Naive B cell (primary cell): ENCODE measurements around the gene GLG1. TPM values are rescaled to one million over a fixed set of nuclear protein-coding genes. Genes with fewer than 3 reads are reported as not detected.
"Not testable (repeated sequence)": the region's sequence is repeated elsewhere in the genome, so short reads cannot be mapped to it uniquely, and the experiment has no call there.

Experiments used
- ATAC-seq, 2 donors: fragments of 150-1000 bp; cut with Tn5 transposase; 2 replicates each; pipeline ENCODE4 v1.10.0; 2021; ENCODE audit warnings: low read depth in 2 of 2, mild to moderate bottlenecking in 2 of 2, moderate library complexity in 2 of 2
- DNase-seq: peaks from one replicate; pipeline ENCODE4 v3.0.0; 2022
- H3K27ac Mint-ChIP-seq, 6 donors: one replicate each; pipeline ENCODE4 v1.8.0; 2020 to 2022; ENCODE audit warnings: mild to moderate bottlenecking in 6 of 6, mixed read lengths in 6 of 6, moderate library complexity in 5 of 6, inconsistent platforms in 2 of 6
- H3K27me3 Mint-ChIP-seq, 3 donors: one replicate each; pipeline ENCODE4 v1.8.0; 2021 to 2022; ENCODE audit warnings: mixed read lengths in 3 of 3, mild to moderate bottlenecking in 1 of 3
- H3K36me3 Mint-ChIP-seq, 2 donors: one replicate each; pipeline ENCODE4 v1.8.0; 2020 to 2022; ENCODE audit warnings: mixed read lengths in 2 of 2, inconsistent platforms in 1 of 2, mild to moderate bottlenecking in 1 of 2
- H3K4me1 Mint-ChIP-seq, 3 donors: one replicate each; pipeline ENCODE4 v1.8.0; 2020 to 2022; ENCODE audit warnings: mixed read lengths in 3 of 3, inconsistent platforms in 1 of 3, mild to moderate bottlenecking in 1 of 3, moderate library complexity in 1 of 3
- H3K4me3 Mint-ChIP-seq, 8 donors: one replicate each; pipeline ENCODE4 v1.8.0; 2020 to 2022; ENCODE audit warnings: mild to moderate bottlenecking in 8 of 8, mixed read lengths in 8 of 8, moderate library complexity in 8 of 8, inconsistent platforms in 2 of 8
- H3K9me3 Mint-ChIP-seq, 7 donors: one replicate each; pipeline ENCODE4 v1.8.0; 2020 to 2022; ENCODE audit warnings: mixed read lengths in 7 of 7, mild to moderate bottlenecking in 5 of 7, inconsistent platforms in 2 of 7, moderate library complexity in 1 of 7
- polyA plus RNA-seq, 6 donors: library from polyadenylated mRNA; unstranded; fragments of 300-500 nt; fragmentation: Illumina TruSeq; gene quantifications; one replicate each; pipeline ENCODE4 v1.2.3, GENCODE V29; 2021; ENCODE audit warnings: low read depth in 6 of 6

The GLG1 gene
- polyA plus RNA-seq, 6 donors from 2014 or later: 71.4 to 112 (median 94.1) TPM

DNA sequence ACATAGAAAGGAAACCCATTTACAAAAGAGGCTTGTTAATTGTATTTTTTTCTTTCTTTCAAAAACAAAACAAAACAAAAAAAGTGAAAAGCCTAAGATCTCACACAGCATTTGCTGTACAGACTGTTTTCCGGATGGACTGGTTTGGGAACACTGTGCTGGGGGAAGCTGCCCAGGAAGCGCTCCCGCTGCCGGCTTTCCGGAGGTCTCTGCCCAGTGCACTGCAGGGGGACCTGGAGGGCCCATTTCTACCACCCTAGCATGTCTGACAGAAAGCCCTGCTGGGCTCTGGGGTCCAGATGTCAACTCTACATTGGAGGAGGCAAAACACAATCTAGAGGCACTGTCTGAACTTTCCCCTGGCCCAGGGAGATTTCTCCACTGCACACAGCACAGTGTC, 159.3 kb downstream of the GLG1 start:
- Mint-ChIP-seq H3K36me3 (peaks cover 10 to 17% of the 10 kb centered on the region in 2 donors), H3K4me3 (no peak overlapping the region), H3K4me1 (peaks cover 6 to 9% (median 8%) of the 10 kb centered on the region in 3 donors), H3K27me3 (no peaks in the 10 kb centered on the region), H3K27ac (no peak overlapping the region), H3K9me3 (no peaks in the 10 kb centered on the region)
- DNase-seq (no peak), ATAC-seq (no peak)

DNA sequence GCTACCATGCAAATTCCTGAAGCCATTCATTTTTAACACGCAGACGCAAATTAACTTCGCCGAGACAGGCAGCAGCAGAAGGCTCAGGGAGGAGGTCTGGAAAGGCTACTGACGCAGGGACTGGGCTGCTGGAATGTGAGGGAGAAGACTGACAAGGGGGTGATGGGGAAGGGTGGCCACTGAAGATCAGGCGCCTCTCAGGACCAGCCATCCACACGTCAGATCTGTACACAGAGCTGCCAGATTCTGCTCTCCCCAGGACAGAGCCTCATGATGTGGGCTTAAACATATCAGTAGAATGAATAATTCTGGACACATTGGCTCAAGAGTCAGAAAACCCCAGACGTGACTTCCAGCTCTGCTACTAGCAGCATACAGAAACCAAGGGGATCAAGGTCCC, 160.0 kb downstream of the GLG1 start:
- H3K4me1 Mint-ChIP-seq: peaks cover 0 to 2% (median 1%) of the 10 kb centered on the region in 3 donors
- H3K27ac Mint-ChIP-seq: no peak overlapping the region
- H3K36me3 Mint-ChIP-seq: peaks cover 4 to 10% of the 10 kb centered on the region in 2 donors
- peak overlapping the region in 1 of 8 donors; percentile 32 for H3K4me3 Mint-ChIP-seq
- DNase-seq (no peak), ATAC-seq (no peak)
- H3K9me3 Mint-ChIP-seq: no peaks in the 10 kb centered on the region
- H3K27me3 Mint-ChIP-seq: no peaks in the 10 kb centered on the region

GRCh38 chr16:74443624-74444346, 163.1 kb downstream of the GLG1 start:
- not testable (repeated sequence) for H3K4me3 Mint-ChIP-seq, DNase-seq, H3K4me1 Mint-ChIP-seq, H3K27ac Mint-ChIP-seq, H3K27me3 Mint-ChIP-seq, H3K36me3 Mint-ChIP-seq, ATAC-seq, H3K9me3 Mint-ChIP-seq

GRCh38 chr16:74439685-74440084, 167.2 kb downstream of the GLG1 start:
- no peak overlapping the region for H3K27ac Mint-ChIP-seq
- no peak overlapping the region for H3K4me3 Mint-ChIP-seq
- ATAC-seq: no peak

DNA sequence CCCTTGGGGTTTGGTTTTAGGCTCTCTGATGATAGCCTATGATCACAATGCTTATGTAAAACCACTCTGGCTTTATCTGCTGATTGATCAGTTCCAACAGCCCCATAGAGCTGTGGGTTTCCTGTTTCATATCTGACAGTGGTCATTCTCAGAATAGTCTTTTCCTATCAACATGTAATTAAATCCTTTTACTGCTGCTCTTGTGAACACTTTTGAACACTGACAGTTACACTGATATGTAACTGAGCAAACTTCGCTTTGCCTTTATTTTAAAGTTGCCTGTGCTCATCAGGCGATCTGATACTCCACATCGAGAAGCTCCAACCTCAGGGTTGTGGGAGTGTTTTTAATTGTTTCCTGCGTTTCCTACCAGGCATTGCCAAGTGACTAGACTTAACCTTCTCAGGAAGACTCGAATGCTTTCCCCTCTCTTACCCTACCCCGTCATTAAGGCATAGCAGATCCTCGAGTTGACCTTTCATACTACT, 168.4 kb downstream of the GLG1 start:
- peak overlapping the region in 1 of 6 donors; percentile 40 for H3K27ac Mint-ChIP-seq
- no peak overlapping the region for H3K4me3 Mint-ChIP-seq
- no peak for DNase-seq

More at GRCh38 chr16:74439685-74440084, 167.2 kb downstream of the GLG1 start:
- peaks cover 0 to 5% of the 10 kb centered on the region in 2 donors for H3K36me3 Mint-ChIP-seq
- H3K9me3 Mint-ChIP-seq: peaks cover 0 to 12% (median 6%) of the 10 kb centered on the region in 7 donors
- no peak for DNase-seq
- H3K4me1 Mint-ChIP-seq: no peaks in the 10 kb centered on the region
- H3K27me3 Mint-ChIP-seq: no peaks in the 10 kb centered on the region

DNA sequence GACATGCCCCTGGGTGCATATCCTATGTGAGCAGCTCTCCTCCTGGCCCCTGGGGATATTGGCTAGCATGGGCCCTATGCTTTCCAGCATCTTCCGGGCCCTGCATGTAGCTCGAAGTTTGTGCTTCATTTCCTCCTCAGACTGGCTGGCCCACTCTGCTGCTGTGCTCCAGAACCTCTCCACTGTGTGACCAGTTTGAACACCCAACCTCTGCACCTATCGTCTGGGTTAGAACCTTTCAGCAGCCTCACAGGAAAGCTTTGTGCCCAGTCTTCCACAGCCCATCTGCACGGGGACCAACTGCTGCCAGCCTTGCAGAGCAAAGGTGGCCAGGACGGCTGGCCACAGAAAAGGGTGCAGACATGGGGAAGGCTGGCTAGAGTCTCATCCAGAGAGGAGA, 175.4 kb downstream of the GLG1 start:
- Mint-ChIP-seq H3K36me3 (no peaks in the 10 kb centered on the region), H3K27me3 (no peaks in the 10 kb centered on the region), H3K4me3 (no peak overlapping the region), H3K4me1 (peaks cover 0 to 2% (median 0%) of the 10 kb centered on the region in 3 donors), H3K9me3 (peaks cover 0 to 17% (median 6%) of the 10 kb centered on the region in 7 donors), H3K27ac (no peak overlapping the region)
- DNase-seq (no peak), ATAC-seq (no peak)

More for the DNA sequence above, 168.4 kb downstream of the GLG1 start:
- Mint-ChIP-seq H3K9me3 (peaks cover 0 to 18% (median 6%) of the 10 kb centered on the region in 7 donors), H3K36me3 (peaks cover 0 to 5% of the 10 kb centered on the region in 2 donors), H3K4me1 (no peaks in the 10 kb centered on the region), H3K27me3 (no peaks in the 10 kb centered on the region)
- no peak for ATAC-seq

- H3K36me3 Mint-ChIP-seq, H3K9me3 Mint-ChIP-seq, H3K4me3 Mint-ChIP-seq, H3K4me1 Mint-ChIP-seq, H3K27me3 Mint-ChIP-seq: not testable (repeated sequence)
- ATAC-seq (peak; percentile 54 to 86), DNase-seq (peak; percentile 33)
- peak overlapping the region in 1 of 6 donors; percentile 78 for H3K27ac Mint-ChIP-seq
Measured at GRCh38 chr16:74430036-74430712, 176.7 kb downstream of the GLG1 start.

- not testable (repeated sequence) for H3K9me3 Mint-ChIP-seq, H3K27ac Mint-ChIP-seq, H3K27me3 Mint-ChIP-seq, H3K36me3 Mint-ChIP-seq, H3K4me1 Mint-ChIP-seq, H3K4me3 Mint-ChIP-seq, ATAC-seq, DNase-seq
Measured at GRCh38 chr16:74428493-74428892, 178.4 kb downstream of the GLG1 start.

- ATAC-seq, H3K27me3 Mint-ChIP-seq, H3K9me3 Mint-ChIP-seq, H3K27ac Mint-ChIP-seq, H3K4me3 Mint-ChIP-seq, H3K36me3 Mint-ChIP-seq, DNase-seq, H3K4me1 Mint-ChIP-seq: not testable (repeated sequence)
Measured at GRCh38 chr16:74425751-74426150, 181.2 kb downstream of the GLG1 start.

DNA sequence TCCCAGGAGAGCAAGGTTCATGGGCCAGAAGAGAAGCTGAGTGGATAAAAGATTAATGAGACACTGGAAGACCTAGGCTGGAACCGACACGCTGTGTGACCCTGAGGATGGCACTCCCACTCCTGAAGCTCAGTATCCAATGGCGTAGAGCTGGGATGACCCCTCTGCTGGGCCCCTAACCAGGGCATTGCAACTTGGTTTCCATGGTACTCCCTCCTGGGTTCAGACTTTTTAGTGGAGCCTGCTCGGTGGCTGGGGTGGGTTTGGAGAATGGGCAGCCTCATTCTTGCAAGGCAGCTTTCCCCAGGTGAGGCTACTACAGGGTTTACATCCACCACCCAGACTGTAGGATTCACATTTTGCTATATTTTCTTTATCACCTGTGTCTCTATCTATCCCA, 183.2 kb downstream of the GLG1 start:
- not testable (repeated sequence) for ATAC-seq, DNase-seq, H3K4me3 Mint-ChIP-seq, H3K27ac Mint-ChIP-seq, H3K27me3 Mint-ChIP-seq, H3K4me1 Mint-ChIP-seq, H3K36me3 Mint-ChIP-seq, H3K9me3 Mint-ChIP-seq

DNA sequence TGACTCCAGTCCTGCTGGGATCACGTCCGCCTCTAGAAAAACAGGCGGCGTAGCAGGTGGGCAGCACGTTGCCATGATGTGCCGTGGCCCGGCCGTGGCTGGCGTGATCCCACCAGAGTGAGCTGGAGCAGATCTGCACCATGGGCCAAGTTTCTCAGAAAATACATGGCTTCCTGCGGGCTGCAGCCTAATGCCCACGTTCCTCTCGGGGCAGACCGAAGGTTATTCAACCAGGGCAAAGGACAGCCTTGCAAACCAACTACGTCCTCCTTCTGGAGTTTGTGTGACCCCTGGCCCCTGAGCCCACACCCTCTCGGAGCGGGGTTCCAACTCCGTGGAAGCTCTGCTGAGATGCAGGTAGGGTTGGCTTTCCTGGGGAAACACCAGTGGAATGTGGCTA, 184.8 kb downstream of the GLG1 start:
- H3K27me3 Mint-ChIP-seq, ATAC-seq: not testable (repeated sequence)

DNA sequence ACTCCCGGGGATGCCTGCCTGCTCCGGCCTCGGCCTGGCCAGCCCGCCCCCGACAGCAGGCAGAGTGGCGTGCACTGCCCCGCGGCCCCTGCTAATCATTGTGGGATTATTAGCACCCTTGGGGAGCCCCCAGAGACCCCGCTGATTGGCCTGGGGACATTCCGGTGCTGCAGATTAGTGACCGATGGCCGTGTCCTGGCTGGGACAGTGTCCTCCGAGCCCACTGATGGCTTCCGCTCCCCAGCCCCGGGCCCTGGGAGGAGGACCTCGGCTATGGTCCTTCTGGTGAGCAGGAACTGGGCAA, 185.5 kb downstream of the GLG1 start:
- not testable (repeated sequence) for H3K4me1 Mint-ChIP-seq, H3K4me3 Mint-ChIP-seq, H3K36me3 Mint-ChIP-seq, ATAC-seq, H3K27ac Mint-ChIP-seq, DNase-seq, H3K9me3 Mint-ChIP-seq, H3K27me3 Mint-ChIP-seq

More for the DNA sequence above, 184.8 kb downstream of the GLG1 start:
- not testable (repeated sequence) for DNase-seq, H3K4me1 Mint-ChIP-seq, H3K36me3 Mint-ChIP-seq, H3K4me3 Mint-ChIP-seq, H3K27ac Mint-ChIP-seq, H3K9me3 Mint-ChIP-seq

- H3K4me1 Mint-ChIP-seq, H3K4me3 Mint-ChIP-seq, H3K27me3 Mint-ChIP-seq, H3K27ac Mint-ChIP-seq, H3K36me3 Mint-ChIP-seq, H3K9me3 Mint-ChIP-seq, DNase-seq, ATAC-seq: not testable (repeated sequence)
Measured at GRCh38 chr16:74420612-74421481, 186.1 kb downstream of the GLG1 start, which contains the start of gene CLEC18B. Gene CLEC18B (minus strand): TSS chr16:74421478. CDS start chr16:74421270, 208 bp downstream.
